Peyer's patch (tissue), 4 donors: ENCODE measurements around the gene PRTN3. TPM values are rescaled to one million over a fixed set of nuclear protein-coding genes. Genes with fewer than 3 reads are reported as not detected.

Source experiments
- DNase-seq, 3 donors: peaks; one replicate each; pipeline ENCODE4 v3.0.0-alpha.2; 2017 to 2019
- H3K27ac ChIP-seq, 4 donors: fragments of 200-600 bp; sonication (generic); one replicate each; pipeline ENCODE4 v1.5.1; 2016 to 2019
- H3K27me3 ChIP-seq, 2 donors: fragments of 200-600 bp; sonication (generic); one replicate each; pipeline ENCODE4 v1.5.1; 2019
- H3K36me3 ChIP-seq, 3 donors: fragments of 200-600 bp; sonication (generic); one replicate each; pipeline ENCODE4 v1.5.1; 2016 to 2019
- H3K4me1 ChIP-seq, 4 donors: fragments of 200-600 bp; sonication (generic); one replicate each; pipeline ENCODE4 v1.5.1; 2016 to 2019
- H3K4me3 ChIP-seq, 4 donors: fragments of 200-600 bp; sonication (generic); 1 replicate in 3 of 4; 2 replicates in 1 of 4; pipeline ENCODE4 v1.5.1; 2016 to 2019; ENCODE audit warnings: mild to moderate bottlenecking in 1 of 4
- H3K9me3 ChIP-seq, 4 donors: fragments of 200-600 bp; sonication (generic); one replicate each; pipeline ENCODE4 v1.5.1; 2016 to 2019; ENCODE audit warnings: mild to moderate bottlenecking in 1 of 4
- CTCF ChIP-seq, 6 experiments: fragments of 450-650 bp in 4 of 6; fragments of 200-600 bp in 2 of 6; sonication (generic) in 1 of 6; IDR thresholded peaks; one replicate each; pipeline ENCODE4 v1.5.1; 2017 to 2019; ENCODE audit warnings: antibody characterized with exemption in 6 of 6, mild to moderate bottlenecking in 3 of 6, moderate library complexity in 1 of 6
- POLR2A ChIP-seq, 2 donors: fragments of 450-650 bp; IDR thresholded peaks; one replicate each; pipeline ENCODE4 v1.5.1; 2017; ENCODE audit warnings: antibody characterized with exemption in 2 of 2, mild to moderate bottlenecking in 2 of 2, moderate library complexity in 2 of 2
- total RNA-seq, 4 donors: library from RNA; depleted of rRNA; stranded (reverse); fragments of >200 nt; gene quantifications; one replicate each; pipeline ENCODE4 v1.1.0, GENCODE V29; 2016

The PRTN3 gene
- total RNA-seq, 4 donors from 2014 or later, result not detected

DNA sequence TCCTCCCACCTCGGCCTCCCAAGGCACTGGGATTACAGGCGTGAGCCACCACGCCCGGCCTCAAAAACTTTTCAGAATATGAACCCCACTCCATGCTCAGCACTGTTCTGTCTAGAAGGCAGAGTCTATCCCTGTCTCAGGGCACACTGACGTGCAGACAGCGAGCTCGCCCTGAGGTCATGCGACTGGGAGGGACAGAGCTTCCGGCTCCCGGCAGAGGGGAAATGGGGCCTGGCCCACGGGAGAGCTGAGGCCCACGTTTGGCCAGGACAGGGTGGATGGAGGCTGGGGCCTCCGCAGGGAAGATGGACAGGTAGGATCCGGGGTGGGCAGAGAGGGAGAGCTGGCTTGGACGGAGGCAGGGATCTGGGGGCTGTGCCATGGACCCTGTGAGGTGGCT, 15.9 kb upstream of the PRTN3 start:
- peaks cover 0 to 24% of the 10 kb centered on the region in 2 donors for H3K27me3 ChIP-seq
- H3K4me1 ChIP-seq, result peaks cover 0 to 15% (median 11%) of the 10 kb centered on the region in 4 donors
- H3K4me3 ChIP-seq, result no peak overlapping the region
- DNase-seq, result no peak
- H3K9me3 ChIP-seq, result no peaks in the 10 kb centered on the region
- TF ChIP-seq POLR2A (IDR thresholded peaks at IDR 0.05), result no peak
- TF ChIP-seq CTCF (IDR thresholded peaks at IDR 0.05), result no peak
- no peaks in the 10 kb centered on the region for H3K36me3 ChIP-seq
- no peak overlapping the region for H3K27ac ChIP-seq

DNA sequence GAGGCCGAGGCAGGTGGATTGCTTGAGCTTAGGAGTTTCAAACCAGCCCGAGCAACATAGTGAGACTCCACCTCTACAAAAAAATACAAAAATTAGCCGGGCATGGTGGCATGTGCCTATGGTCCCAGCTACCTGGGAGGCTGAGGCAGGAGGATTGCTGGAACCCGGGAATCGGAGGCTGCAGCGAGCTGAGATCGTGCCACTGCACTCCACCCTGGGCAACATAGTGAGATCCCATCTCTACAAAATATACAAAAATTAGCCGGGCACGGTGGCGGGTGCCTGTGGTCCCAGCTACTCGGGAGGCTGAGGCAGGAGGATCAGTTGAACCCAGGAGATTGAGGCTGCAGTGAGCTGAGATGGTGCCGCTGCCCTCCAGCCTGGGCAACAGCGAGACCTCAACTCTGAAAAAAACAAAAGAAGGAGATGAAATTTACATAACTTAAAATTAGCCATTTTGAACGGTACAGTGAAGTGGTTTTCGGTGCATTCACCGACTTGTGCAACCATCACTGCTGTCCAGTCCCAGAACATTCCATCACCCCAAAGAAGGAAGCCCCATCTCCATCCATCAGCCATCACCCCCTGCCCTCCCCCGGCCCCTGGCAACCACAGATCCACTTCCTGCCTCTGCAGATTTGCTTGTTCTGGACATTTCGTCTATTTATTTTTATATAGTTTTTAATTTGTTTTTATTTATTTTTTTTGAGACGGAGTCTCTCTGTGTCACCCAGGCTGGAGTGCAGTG, 14.7 kb upstream of the PRTN3 start:
- Histone ChIP-seq H3K27me3 (peaks cover 0 to 24% of the 10 kb centered on the region in 2 donors), H3K36me3 (no peaks in the 10 kb centered on the region), H3K9me3 (no peaks in the 10 kb centered on the region), H3K4me3 (no peak overlapping the region), H3K27ac (no peak overlapping the region), H3K4me1 (peaks cover 0 to 15% (median 11%) of the 10 kb centered on the region in 4 donors)
- TF ChIP-seq CTCF (IDR thresholded peaks at IDR 0.05), result no peak
- TF ChIP-seq POLR2A (IDR thresholded peaks at IDR 0.05), result no peak
- DNase-seq, result no peak

GRCh38 chr19:827314-827709, 13.5 kb upstream of the PRTN3 start:
- Histone ChIP-seq H3K36me3 (no peaks in the 10 kb centered on the region), H3K27ac (no peak overlapping the region), H3K4me3 (no peak overlapping the region), H3K9me3 (no peaks in the 10 kb centered on the region), H3K27me3 (peaks cover 0 to 21% of the 10 kb centered on the region in 2 donors), H3K4me1 (peaks cover 0 to 4% (median 2%) of the 10 kb centered on the region in 4 donors)
- DNase-seq, result no peak
- TF ChIP-seq CTCF (IDR thresholded peaks at IDR 0.05), result no peak

- H3K27ac ChIP-seq, result no peak within 1 kb of the TSS
- TF ChIP-seq CTCF (IDR thresholded peaks at IDR 0.05) (no peak), POLR2A (IDR thresholded peaks at IDR 0.05) (no peak)
- no peak for DNase-seq
- no peaks in the 10 kb centered on the region for H3K9me3 ChIP-seq
- no peak within 1 kb of the TSS for H3K4me3 ChIP-seq
- peaks cover 0 to 16% of the 10 kb centered on the region in 2 donors for H3K27me3 ChIP-seq
- H3K4me1 ChIP-seq, result no peaks in the 10 kb centered on the region
- H3K36me3 ChIP-seq, result no peaks in the 10 kb centered on the region
Observed at GRCh38 chr19:827710-828321, 13.0 kb upstream of the PRTN3 start, which contains the start of gene AZU1. Gene AZU1, plus strand, starts transcription at chr19:827837. Its CDS starts 10 bp downstream, at chr19:827847.

DNA sequence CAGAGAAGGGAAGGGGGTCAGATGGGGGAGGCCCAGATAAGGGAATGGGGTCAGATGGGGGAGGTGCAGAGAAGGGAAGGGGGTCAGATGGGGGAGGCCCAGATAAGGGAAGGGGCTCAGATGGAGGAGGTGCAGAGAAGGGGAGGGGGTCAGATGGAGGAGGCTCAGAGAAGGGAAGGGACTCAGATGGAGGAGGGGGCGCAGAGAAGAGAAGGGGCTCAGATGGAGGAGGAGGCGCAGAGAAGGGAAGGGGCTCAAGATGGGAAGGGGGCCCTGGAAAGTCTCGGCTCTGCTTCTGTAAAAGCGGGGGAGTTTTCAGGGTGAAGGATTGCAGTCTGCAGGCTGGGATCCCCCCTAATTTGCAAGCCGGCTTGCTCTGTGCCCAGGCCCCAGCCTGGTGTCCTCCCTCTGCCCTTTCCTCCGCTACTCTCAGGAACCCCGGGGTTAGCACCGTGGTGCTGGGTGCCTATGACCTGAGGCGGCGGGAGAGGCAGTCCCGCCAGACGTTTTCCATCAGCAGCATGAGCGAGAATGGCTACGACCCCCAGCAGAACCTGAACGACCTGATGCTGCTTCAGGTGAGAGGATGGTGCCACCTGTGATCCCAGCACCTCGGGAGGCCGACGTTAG, 11.6 kb upstream of the PRTN3 start:
- no peaks in the 10 kb centered on the region for H3K9me3 ChIP-seq
- H3K27me3 ChIP-seq, result peaks cover 0 to 9% of the 10 kb centered on the region in 2 donors
- no peaks in the 10 kb centered on the region for H3K36me3 ChIP-seq
- no peak for TF ChIP-seq CTCF (IDR thresholded peaks at IDR 0.05)
- TF ChIP-seq POLR2A (IDR thresholded peaks at IDR 0.05), result no peak
- no peak for DNase-seq
- H3K27ac ChIP-seq, result no peak overlapping the region
- no peaks in the 10 kb centered on the region for H3K4me1 ChIP-seq
- no peak overlapping the region for H3K4me3 ChIP-seq
